T-cell (primary cell): Measurements from ENCODE around the gene LIFR. TPM values are rescaled to one million over a fixed set of nuclear protein-coding genes. Genes with fewer than 3 reads are reported as not detected.

ENCODE experiments used
- ATAC-seq, 4 experiments: fragments of 200-7000 bp in 3 of 4; fragments of 150-1000 bp in 1 of 4; cut with Tn5 transposase; replicated peaks in 1 of 4; 1 replicate in 3 of 4; 2 replicates in 1 of 4; pipeline ENCODE4 v1.10.0; 2021; ENCODE audit warnings: moderate library complexity in 3 of 4, mild to moderate bottlenecking in 2 of 4, moderate number of reproducible peaks in 1 of 4
- CTCF ChIA-PET, 2 donors: fragments of 300-600 bp; sonication (Branson Sonifier 250); formaldehyde crosslinking; loops; one replicate each; lab custom pipeline; 2022; ENCODE audit warnings: antibody characterized with exemption in 2 of 2; lab: Charles Lee
- POLR2A ChIA-PET, 2 donors: fragments of 300-600 bp; sonication (Branson Sonifier 250); formaldehyde crosslinking; loops; one replicate each; lab custom pipeline; 2022; ENCODE audit warnings: antibody characterized with exemption in 2 of 2; lab: Charles Lee
- DNase-seq, 35 experiments: peaks; one replicate each; pipeline versions ENCODE4 v3.0.0 to v3.0.0-alpha.2; 2013 to 2023
- H3K27ac ChIP-seq: one replicate; pipeline ENCODE4 v1.5.1; 2013; ENCODE audit warnings: low read length
- H3K27me3 ChIP-seq, 2 experiments: replicated peaks in 1 of 2; 1 replicate in 1 of 2; 2 replicates in 1 of 2; pipeline versions ENCODE4 v1.6.1 to v1.7.0; 2013; ENCODE audit warnings: low read length in 1 of 2, mixed read lengths in 1 of 2; ENCODE audit not compliant: control insufficient read depth in 2 of 2, insufficient read depth in 2 of 2; ENCODE audit errors: extremely low read depth in 1 of 2
- H3K36me3 ChIP-seq, 2 donors: 1 replicate in 1 of 2; 2 replicates in 1 of 2; pipeline versions ENCODE4 v1.6.1 to v1.7.0; 2013; ENCODE audit warnings: low read length in 1 of 2; ENCODE audit not compliant: control insufficient read depth in 2 of 2, insufficient read depth in 1 of 2; ENCODE audit errors: extremely low read depth in 1 of 2
- H3K4me1 ChIP-seq, 2 experiments: 1 replicate in 1 of 2; 2 replicates in 1 of 2; pipeline versions ENCODE4 v1.6.1 to v1.7.0; 2013; ENCODE audit warnings: low read length in 2 of 2, mixed read lengths in 1 of 2; ENCODE audit not compliant: insufficient read depth in 2 of 2, control insufficient read depth in 1 of 2; ENCODE audit errors: extremely low read depth in 1 of 2
- H3K4me3 ChIP-seq, 2 donors: 1 replicate in 1 of 2; 2 replicates in 1 of 2; pipeline versions ENCODE4 v1.5.1 to v1.7.0; 2013; ENCODE audit warnings: mild to moderate bottlenecking in 2 of 2, low read length in 1 of 2, moderate library complexity in 1 of 2; ENCODE audit not compliant: control insufficient read depth in 1 of 2; ENCODE audit errors: extremely low read depth in 1 of 2
- H3K9me3 ChIP-seq: 2 replicates; pipeline ENCODE4 v1.7.0; 2013
- H3K27ac Mint-ChIP-seq, 2 donors: one replicate each; pipeline ENCODE4 v1.8.0; 2020 to 2021; ENCODE audit warnings: mild to moderate bottlenecking in 2 of 2, mixed read lengths in 2 of 2
- H3K27me3 Mint-ChIP-seq, 2 donors: one replicate each; pipeline ENCODE4 v1.8.0; 2021 to 2022; ENCODE audit warnings: mixed read lengths in 2 of 2
- H3K36me3 Mint-ChIP-seq: one replicate; pipeline ENCODE4 v1.8.0; 2021; ENCODE audit warnings: mixed read lengths
- H3K4me1 Mint-ChIP-seq, 3 donors: one replicate each; pipeline ENCODE4 v1.8.0; 2020 to 2022; ENCODE audit warnings: mixed read lengths in 3 of 3, mild to moderate bottlenecking in 1 of 3
- H3K4me3 Mint-ChIP-seq, 3 donors: one replicate each; pipeline ENCODE4 v1.8.0; 2020 to 2022; ENCODE audit warnings: mild to moderate bottlenecking in 3 of 3, mixed read lengths in 3 of 3, moderate library complexity in 3 of 3
- H3K9me3 Mint-ChIP-seq, 3 donors: one replicate each; pipeline ENCODE4 v1.8.0; 2020 to 2022; ENCODE audit warnings: mixed read lengths in 3 of 3
- WGBS: methylation state at CpG from one replicate; pipeline ENCODE4 v1.1.5; 2013; ENCODE audit warnings: missing lambda C conversion rate; ENCODE audit not compliant: insufficient coverage; 5-methylcytosine and 5-hydroxymethylcytosine counted together
- total RNA-seq, 35 experiments: library from RNA in 6 of 35; stranded (reverse) in 6 of 35; fragments of 120-200 nt in 1 of 35; gene quantifications; one replicate each; pipeline versions ENCODE4 v1.2.1 to v1.2.4 and lab custom pipeline; 2013 to 2026

LIFR gene
- total RNA-seq, 5 donors from 2014 or later (not counting 1 experiment from before 2014, with no cell fraction given): 0.12 to 1.2 (median 0.66) TPM; not detected in 1

DNA sequence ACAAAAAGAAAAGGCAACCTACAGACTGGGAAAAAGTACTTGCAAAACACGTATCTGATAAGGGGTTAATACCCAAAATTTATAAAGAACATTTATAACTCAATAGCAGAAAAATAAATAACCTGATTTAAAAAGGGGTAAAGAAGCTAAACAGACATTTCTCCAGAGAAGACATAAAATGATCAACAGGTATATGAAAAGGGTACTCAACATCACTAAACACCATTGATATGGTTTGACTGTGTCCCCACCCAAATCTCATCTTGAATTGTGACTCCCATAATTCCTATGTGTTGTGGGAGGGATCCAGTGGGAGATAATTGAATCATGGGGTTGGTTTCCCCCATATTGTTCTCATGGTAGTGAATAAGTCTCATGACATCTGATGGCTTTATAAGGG is 27.1 kb upstream of the LIFR start:
- Mint-ChIP-seq H3K27me3 (peaks cover 37 to 39% of the 10 kb centered on the region in 2 donors), H3K36me3 (no peaks in the 10 kb centered on the region), H3K4me3 (no peak overlapping the region), H3K9me3 (no peaks in the 10 kb centered on the region), H3K4me1 (peaks cover 3 to 6% (median 5%) of the 10 kb centered on the region in 3 donors), H3K27ac (no peak overlapping the region)
- Histone ChIP-seq H3K9me3 (no peaks in the 10 kb centered on the region), H3K4me3 (no peak overlapping the region), H3K27me3 (peaks cover 0 to 4% of the 10 kb centered on the region in 2 experiments), H3K36me3 (no peaks in the 10 kb centered on the region), H3K4me1 (no peaks in the 10 kb centered on the region), H3K27ac (no peak overlapping the region)
- WGBS: no CpG with 5 or more reads among the region's 1 CpG
- no peak for DNase-seq
- ChIA-PET POLR2A (no interaction called here), CTCF (interaction anchor here (0.8 to 1.0 kb wide), 2 partner anchors 13 to 142 kb away, joined by 4 read pairs; no protein-coding TSS in a partner anchor)
- ATAC-seq: no peak

DNA sequence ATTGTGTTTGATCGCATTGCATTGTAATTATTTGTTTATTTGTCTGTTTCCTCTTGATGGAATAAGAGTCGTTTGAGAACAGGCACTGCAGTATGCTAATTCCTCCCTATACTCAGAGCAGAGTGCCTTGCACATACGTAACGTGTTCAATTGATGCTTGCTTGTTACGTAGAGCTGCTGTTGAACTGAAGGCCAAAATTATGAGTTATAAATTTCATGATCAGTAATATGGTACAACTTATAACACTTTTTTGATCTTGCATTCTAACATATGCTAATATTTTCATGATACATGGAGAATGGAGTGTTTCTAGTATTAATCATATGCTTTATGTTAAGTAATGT is 26.5 kb upstream of the LIFR start:
- Mint-ChIP-seq H3K4me3 (no peak overlapping the region), H3K27me3 (peaks cover 37 to 39% of the 10 kb centered on the region in 2 donors), H3K36me3 (no peaks in the 10 kb centered on the region), H3K9me3 (no peaks in the 10 kb centered on the region), H3K27ac (no peak overlapping the region), H3K4me1 (peaks cover 3 to 6% (median 5%) of the 10 kb centered on the region in 3 donors)
- ATAC-seq (no peak), DNase-seq (no peak)
- POLR2A ChIA-PET: no interaction called here
- Histone ChIP-seq H3K36me3 (no peaks in the 10 kb centered on the region), H3K27me3 (peaks cover 0 to 4% of the 10 kb centered on the region in 2 experiments), H3K27ac (no peak overlapping the region), H3K4me1 (no peaks in the 10 kb centered on the region), H3K9me3 (no peaks in the 10 kb centered on the region), H3K4me3 (no peak overlapping the region)
- WGBS: no CpG with 5 or more reads among the region's 5 CpGs
- CTCF ChIA-PET: interaction anchor here (0.8 to 1.0 kb wide), 2 partner anchors 14 to 141 kb away, joined by 4 read pairs; no protein-coding TSS in a partner anchor

DNA sequence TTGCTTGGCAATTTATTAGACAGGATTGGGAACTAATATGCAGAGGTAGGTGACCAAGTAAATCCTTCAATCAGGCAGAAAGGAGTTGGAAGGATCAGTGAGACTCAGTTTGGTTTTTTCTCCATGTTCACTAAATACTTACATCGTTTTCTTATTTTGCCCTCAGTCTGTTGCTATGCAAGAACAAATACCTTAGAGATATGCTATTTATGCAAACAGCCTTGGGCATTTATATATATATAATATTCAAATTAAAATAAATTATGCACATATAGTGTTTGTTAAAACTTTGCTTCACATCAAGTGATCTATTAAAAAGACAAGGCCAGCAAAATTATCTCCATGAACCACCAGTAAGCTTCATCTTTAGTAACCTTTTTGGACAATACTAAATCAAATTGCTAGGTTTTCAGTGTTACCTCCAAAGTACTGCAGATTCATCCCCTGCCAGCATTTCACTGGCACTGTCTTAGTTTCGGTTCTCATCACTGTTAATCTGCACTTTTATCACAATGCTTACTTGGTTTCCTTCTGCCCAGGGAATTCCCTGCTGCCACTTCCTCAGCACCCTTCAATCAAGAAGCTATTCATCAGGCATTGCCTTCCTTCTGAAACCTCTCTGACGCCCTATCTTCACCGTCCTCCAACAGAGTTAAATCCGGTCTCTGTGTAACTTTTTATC is 26.0 kb upstream of the LIFR start:
- no peaks in the 10 kb centered on the region for H3K9me3 Mint-ChIP-seq
- H3K4me3 ChIP-seq: no peak overlapping the region
- H3K4me1 ChIP-seq: no peaks in the 10 kb centered on the region
- H3K27me3 ChIP-seq: peaks cover 0 to 4% of the 10 kb centered on the region in 2 experiments
- H3K9me3 ChIP-seq: no peaks in the 10 kb centered on the region
- peaks cover 3 to 6% (median 5%) of the 10 kb centered on the region in 3 donors for H3K4me1 Mint-ChIP-seq
- peaks cover 37 to 39% of the 10 kb centered on the region in 2 donors for H3K27me3 Mint-ChIP-seq
- H3K27ac ChIP-seq: no peak overlapping the region
- H3K36me3 Mint-ChIP-seq: no peaks in the 10 kb centered on the region
- no peak overlapping the region for H3K4me3 Mint-ChIP-seq
- no peak for DNase-seq
- CTCF ChIA-PET: interaction anchor here in 1 of 2 donors (0.8 kb wide), 1 partner anchor 14 kb away, joined by 4 read pairs; no protein-coding TSS in a partner anchor
- 0% methylated on average over 1 of the region's 5 CpGs for WGBS
- H3K27ac Mint-ChIP-seq: no peak overlapping the region
- POLR2A ChIA-PET: no interaction called here
- H3K36me3 ChIP-seq: no peaks in the 10 kb centered on the region
- ATAC-seq: no peak

DNA sequence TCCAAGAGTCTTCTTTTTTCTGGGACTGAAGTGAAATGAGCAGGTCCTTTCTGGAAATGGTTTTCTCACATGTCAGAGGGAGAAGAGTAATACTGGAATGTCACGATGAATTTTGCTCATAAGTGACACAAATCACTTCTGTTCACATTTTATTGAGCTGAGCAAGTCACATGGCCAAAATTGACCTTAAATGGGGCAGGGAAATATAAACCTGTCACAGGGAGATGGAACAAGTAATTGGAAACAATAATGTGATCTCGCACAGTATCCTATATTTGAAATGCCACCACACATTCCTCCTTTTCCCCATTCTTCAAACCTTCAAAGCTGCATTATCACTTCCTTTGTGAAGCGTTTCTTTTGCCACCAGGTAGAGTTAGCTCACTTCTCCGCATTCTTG is 25.2 kb upstream of the LIFR start:
- 83% methylated on average over 2 of the region's 4 CpGs for whole genome bisulfite sequencing
- H3K36me3 ChIP-seq: no peaks in the 10 kb centered on the region
- no peak for DNase-seq
- H3K4me1 ChIP-seq: no peaks in the 10 kb centered on the region
- ChIA-PET POLR2A (no interaction called here), CTCF (no interaction called here)
- Mint-ChIP-seq H3K4me1 (peaks cover 3 to 6% (median 5%) of the 10 kb centered on the region in 3 donors), H3K36me3 (no peaks in the 10 kb centered on the region), H3K27me3 (peaks cover 37 to 40% of the 10 kb centered on the region in 2 donors), H3K27ac (no peak overlapping the region), H3K4me3 (no peak overlapping the region), H3K9me3 (no peaks in the 10 kb centered on the region)
- H3K4me3 ChIP-seq: no peak overlapping the region
- H3K27ac ChIP-seq: no peak overlapping the region
- ATAC-seq: no peak
- no peaks in the 10 kb centered on the region for H3K9me3 ChIP-seq
- H3K27me3 ChIP-seq: peaks cover 0 to 4% of the 10 kb centered on the region in 2 experiments

DNA sequence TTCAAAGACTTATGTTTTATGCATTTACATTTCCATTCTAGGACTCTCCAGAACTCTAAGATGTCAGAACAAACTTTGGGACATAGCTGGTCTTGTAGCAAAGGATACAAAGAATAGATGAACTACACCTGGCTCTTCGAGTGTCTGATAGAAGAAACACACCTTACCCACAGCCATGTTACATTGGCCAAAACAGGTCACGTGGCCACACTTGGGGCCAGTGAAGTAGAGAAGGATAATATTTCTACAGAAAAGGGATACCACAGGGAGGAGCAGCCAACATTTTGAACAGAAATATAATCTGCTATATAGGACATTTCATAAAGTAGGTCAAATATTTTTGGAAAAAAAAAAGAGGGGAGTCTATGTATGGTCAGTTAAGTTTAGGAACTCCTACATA is 22.7 kb upstream of the LIFR start:
- no CpG with 5 or more reads among the region's 2 CpGs for WGBS
- Mint-ChIP-seq H3K36me3 (no peaks in the 10 kb centered on the region), H3K9me3 (no peaks in the 10 kb centered on the region), H3K27ac (no peak overlapping the region), H3K4me1 (peaks cover 3 to 6% (median 5%) of the 10 kb centered on the region in 3 donors), H3K27me3 (peaks cover 31 to 42% of the 10 kb centered on the region in 2 donors), H3K4me3 (no peak overlapping the region)
- Histone ChIP-seq H3K9me3 (no peaks in the 10 kb centered on the region), H3K36me3 (no peaks in the 10 kb centered on the region), H3K27me3 (peaks cover 0 to 4% of the 10 kb centered on the region in 2 experiments), H3K4me3 (no peak overlapping the region), H3K27ac (no peak overlapping the region), H3K4me1 (no peaks in the 10 kb centered on the region)
- ATAC-seq (no peak), DNase-seq (no peak)
- ChIA-PET POLR2A (no interaction called here), CTCF (no interaction called here)

DNA sequence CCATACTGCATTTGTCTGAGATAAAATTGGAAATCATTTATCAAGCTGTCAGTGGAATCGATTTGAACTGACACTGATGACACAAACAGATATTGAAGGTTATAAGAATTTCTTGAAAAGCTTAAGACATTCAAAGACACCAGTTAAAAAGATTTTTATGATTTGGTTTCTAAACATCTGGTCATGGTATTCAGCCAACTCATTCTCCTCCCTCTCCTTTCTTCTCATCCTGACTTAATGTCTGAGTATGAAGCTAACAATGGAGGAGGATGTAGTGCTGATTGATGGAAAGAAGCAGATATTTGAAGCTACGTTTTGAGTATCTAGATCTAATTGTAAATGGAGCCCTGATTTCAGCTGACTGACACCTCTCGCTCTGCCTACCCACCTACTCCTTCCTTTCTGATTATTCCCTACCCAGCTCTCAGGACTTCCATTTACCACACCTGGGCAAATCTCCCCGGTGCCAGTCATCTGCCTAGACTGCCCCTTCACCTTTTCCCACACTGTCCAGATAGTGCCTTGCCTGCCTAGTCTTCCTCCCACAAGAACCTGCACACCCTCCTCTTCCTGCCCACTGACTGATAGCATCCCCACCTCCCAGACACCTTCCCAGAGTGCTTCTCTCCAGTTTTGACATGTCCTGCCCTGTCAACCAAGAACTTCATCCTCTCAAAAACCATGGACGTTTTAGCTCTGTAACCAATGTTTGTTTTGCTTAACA is 20.7 kb upstream of the LIFR start:
- CTCF ChIA-PET: no interaction called here
- ATAC-seq (no peak), DNase-seq (no peak)
- Histone ChIP-seq H3K27me3 (peaks cover 0 to 4% of the 10 kb centered on the region in 2 experiments), H3K36me3 (no peaks in the 10 kb centered on the region), H3K27ac (no peak overlapping the region), H3K4me3 (no peak overlapping the region), H3K4me1 (no peaks in the 10 kb centered on the region), H3K9me3 (no peaks in the 10 kb centered on the region)
- H3K27me3 Mint-ChIP-seq: peaks cover 25 to 34% of the 10 kb centered on the region in 2 donors
- no peaks in the 10 kb centered on the region for H3K9me3 Mint-ChIP-seq
- no peak overlapping the region for H3K27ac Mint-ChIP-seq
- H3K4me3 Mint-ChIP-seq: no peak overlapping the region
- no peaks in the 10 kb centered on the region for H3K36me3 Mint-ChIP-seq
- POLR2A ChIA-PET: interaction anchor here (0.7 kb wide), 2 partner anchors 39 to 125 kb away, joined by 3 read pairs; no protein-coding TSS in a partner anchor
- 56% methylated on average over 3 of the region's 5 CpGs for WGBS
- H3K4me1 Mint-ChIP-seq: no peaks in the 10 kb centered on the region
